H4 (cell line): ENCODE results near the gene SRP9. TPM values are rescaled to one million over a fixed set of nuclear protein-coding genes. Genes with fewer than 3 reads are reported as not detected.

Source experiments
- total RNA-seq: library from RNA; depleted of rRNA; stranded (reverse); fragments of >200 nt; shearing (Covaris generic); gene quantifications from 2 replicates; pipeline ENCODE4 v1.2.3, GENCODE V29; 2014; rRNA removed

SRP9 gene
- total RNA-seq, 1 experiment from 2014 or later, result 630 TPM

Other genes starting within 250 kb of the SRP9 start
- 89.4 and 98.0 TPM in 2 replicates for gene ENAH, start 124.7 kb upstream of the SRP9 start, total RNA-seq
- gene EPHX1, start 32.3 kb downstream of the SRP9 start, total RNA-seq, result 106 and 153 TPM in 2 replicates
- 4.0 and 6.8 TPM in 2 replicates for gene TMEM63A, start 104.6 kb downstream of the SRP9 start, total RNA-seq
- 0.50 TPM in 1 of 2 replicates, not detected in the other for gene LEFTY1, start 111.3 kb downstream of the SRP9 start, total RNA-seq
- 37.2 and 38.6 TPM in 2 replicates for gene PYCR2, start 146.4 kb downstream of the SRP9 start, total RNA-seq
- gene LEFTY2, start 163.4 kb downstream of the SRP9 start, total RNA-seq, result not detected in 2 replicates
- 13.6 and 14.3 TPM in 2 replicates for gene SDE2, start 221.5 kb downstream of the SRP9 start, total RNA-seq